ENCODE data around the gene CD44. TPM values are rescaled to one million over a fixed set of nuclear protein-coding genes. Genes with fewer than 3 reads are reported as not detected.

The CD44 gene
- polyA plus RNA-seq, 1 experiment = 1,200 TPM

GRCh38 chr11:35165423-35166368 is 26.7 kb downstream of the CD44 start:
- H3K36me3 ChIP-seq (ENCODE audit: control insufficient read depth, insufficient read depth, low read length) = no peaks in the 10 kb centered on the region
- ChIA-PET CTCF (interaction anchor here (0.9 to 1.5 kb wide), 3 partner anchors 14 to 239 kb away, joined by 3 to 4 read pairs (median 3); no protein-coding TSS in a partner anchor), POLR2A (interaction anchor here (0.6 kb wide), 1 partner anchor 27 kb away, joined by 3 read pairs; no protein-coding TSS in a partner anchor)

GRCh38 chr11:35166369-35167360 is 27.7 kb downstream of the CD44 start:
- TF ChIP-seq, protein P1, sequence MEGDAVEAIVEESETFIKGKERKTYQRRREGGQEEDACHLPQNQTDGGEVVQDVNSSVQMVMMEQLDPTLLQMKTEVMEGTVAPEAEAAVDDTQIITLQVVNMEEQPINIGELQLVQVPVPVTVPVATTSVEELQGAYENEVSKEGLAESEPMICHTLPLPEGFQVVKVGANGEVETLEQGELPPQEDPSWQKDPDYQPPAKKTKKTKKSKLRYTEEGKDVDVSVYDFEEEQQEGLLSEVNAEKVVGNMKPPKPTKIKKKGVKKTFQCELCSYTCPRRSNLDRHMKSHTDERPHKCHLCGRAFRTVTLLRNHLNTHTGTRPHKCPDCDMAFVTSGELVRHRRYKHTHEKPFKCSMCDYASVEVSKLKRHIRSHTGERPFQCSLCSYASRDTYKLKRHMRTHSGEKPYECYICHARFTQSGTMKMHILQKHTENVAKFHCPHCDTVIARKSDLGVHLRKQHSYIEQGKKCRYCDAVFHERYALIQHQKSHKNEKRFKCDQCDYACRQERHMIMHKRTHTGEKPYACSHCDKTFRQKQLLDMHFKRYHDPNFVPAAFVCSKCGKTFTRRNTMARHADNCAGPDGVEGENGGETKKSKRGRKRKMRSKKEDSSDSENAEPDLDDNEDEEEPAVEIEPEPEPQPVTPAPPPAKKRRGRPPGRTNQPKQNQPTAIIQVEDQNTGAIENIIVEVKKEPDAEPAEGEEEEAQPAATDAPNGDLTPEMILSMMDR (IDR thresholded peaks at IDR 0.05; ENCODE audit: insufficient read depth, low read depth, low read length) = no peak
- H3K36me3 ChIP-seq (ENCODE audit: control insufficient read depth, insufficient read depth, low read length) = no peaks in the 10 kb centered on the region
- H3K27me3 ChIP-seq (ENCODE audit: control insufficient read depth, insufficient read depth, low read length) = no peaks in the 10 kb centered on the region
- ChIA-PET POLR2A (interaction anchor here (0.5 to 1.3 kb wide), 3 partner anchors 26 to 248 kb away, joined by 3 to 6 read pairs (median 4); no protein-coding TSS in a partner anchor), CTCF (interaction anchor here (0.9 to 2.5 kb wide), 8 partner anchors 12 to 240 kb away, joined by 3 to 8 read pairs (median 3); no protein-coding TSS in a partner anchor)
- H3K4me3 ChIP-seq (ENCODE audit: low read depth, low read length) = no peak overlapping the region
- peak; percentile 87 for DNase-seq (ENCODE audit: low read depth)

More at GRCh38 chr11:35165423-35166368, 26.7 kb downstream of the CD44 start:
- DNase-seq (ENCODE audit: low read depth) = no peak
- TF ChIP-seq, protein P1 (IDR thresholded peaks at IDR 0.05; ENCODE audit: insufficient read depth, low read depth, low read length) = no peak
- no peaks in the 10 kb centered on the region for H3K27me3 ChIP-seq (ENCODE audit: control insufficient read depth, insufficient read depth, low read length)
- H3K4me3 ChIP-seq (ENCODE audit: low read depth, low read length) = no peak overlapping the region

DNA sequence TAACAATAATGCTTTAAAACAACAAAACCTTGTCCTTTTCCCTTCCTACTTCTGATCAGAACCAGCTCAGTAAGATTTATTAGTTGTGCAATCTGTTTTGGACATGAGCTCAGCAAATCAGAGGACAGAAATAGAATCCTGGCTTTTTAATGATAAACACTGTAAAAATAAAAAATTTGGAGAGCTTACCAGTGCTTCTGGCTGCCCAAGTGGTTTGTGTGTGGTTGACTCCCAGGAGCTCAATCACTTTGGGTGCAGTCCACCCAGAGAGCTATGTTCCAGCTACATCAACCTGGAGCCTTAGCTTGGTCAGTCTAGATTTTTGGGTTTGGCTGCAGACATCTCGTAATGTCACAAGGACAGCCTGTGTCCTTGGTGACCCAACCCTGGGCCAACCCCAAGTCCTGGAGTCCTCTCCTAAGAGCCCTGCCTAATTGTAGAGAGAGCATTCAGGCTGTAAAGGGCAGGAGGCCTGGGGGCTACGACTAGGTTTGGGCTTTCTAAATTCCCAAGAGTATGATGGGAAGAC is 28.5 kb downstream of the CD44 start:
- DNase-seq (ENCODE audit: low read depth) = peak; percentile 58
- TF ChIP-seq, protein P1 (IDR thresholded peaks at IDR 0.05; ENCODE audit: insufficient read depth, low read depth, low read length) = no peak
- no peaks in the 10 kb centered on the region for H3K27me3 ChIP-seq (ENCODE audit: control insufficient read depth, insufficient read depth, low read length)
- ChIA-PET POLR2A (interaction anchor here (0.5 to 1.3 kb wide), 2 partner anchors 104 to 249 kb away, joined by 3 to 6 read pairs; no protein-coding TSS in a partner anchor), CTCF (interaction anchor here (0.6 to 2.5 kb wide), 8 partner anchors 10 to 1038 kb away, joined by 3 to 8 read pairs (median 3); no protein-coding TSS in a partner anchor)
- H3K36me3 ChIP-seq (ENCODE audit: control insufficient read depth, insufficient read depth, low read length) = no peaks in the 10 kb centered on the region
- H3K4me3 ChIP-seq (ENCODE audit: low read depth, low read length) = no peak overlapping the region

- POLR2A ChIA-PET = no interaction called here
- Histone ChIP-seq H3K27me3 (ENCODE audit: control insufficient read depth, insufficient read depth, low read length) (no peaks in the 10 kb centered on the region), H3K36me3 (ENCODE audit: control insufficient read depth, insufficient read depth, low read length) (no peaks in the 10 kb centered on the region; the same call in 1 of the 2 replicates), H3K4me3 (ENCODE audit: low read depth, low read length) (no peak overlapping the region)
- no peak for DNase-seq (ENCODE audit: low read depth)
- TF ChIP-seq, protein P1 (IDR thresholded peaks at IDR 0.05; ENCODE audit: insufficient read depth, low read depth, low read length) = no peak
- CTCF ChIA-PET = interaction anchor here (1.2 to 2.5 kb wide), 2 partner anchors 28 to 137 kb away, joined by 5 to 8 read pairs; no protein-coding TSS in a partner anchor
Measured at GRCh38 chr11:35168671-35169070, 29.7 kb downstream of the CD44 start.
